Measurements from ENCODE around the gene AKR1C4.
"Not testable (repeated sequence)": the region's sequence is repeated elsewhere in the genome, so short reads cannot be mapped to it uniquely, and the experiment has no call there.

Gene AKR1C4

DNA sequence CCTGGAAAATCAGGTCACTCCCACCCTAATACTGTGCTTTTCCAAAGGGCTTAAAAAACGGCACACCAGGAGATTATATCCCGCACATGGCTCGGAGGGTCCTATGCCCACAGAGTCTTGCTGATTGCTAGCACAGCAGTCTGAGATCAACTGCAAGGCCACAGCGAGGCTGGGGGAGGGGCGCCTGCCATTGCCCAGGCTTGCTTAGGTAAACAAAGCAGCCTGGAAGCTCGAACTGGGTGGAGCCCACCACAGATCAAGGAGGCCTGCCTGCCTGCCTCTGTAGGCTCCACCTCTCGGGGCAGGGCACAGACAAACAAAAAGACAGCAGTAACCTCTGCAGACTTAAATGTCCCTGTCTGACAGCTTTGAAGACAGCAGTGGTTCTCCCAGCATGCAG is 26.3 kb downstream of the AKR1C4 start:
- no CpG with 5 or more reads among the region's 7 CpGs for WGBS (ENCODE audit: extremely low coverage, insufficient coverage, insufficient read length)
- not testable (repeated sequence) for H3K4ac ChIP-seq (ENCODE audit: low read depth, low read length); H4K91ac ChIP-seq (ENCODE audit: low read depth, low read length); H3K23ac ChIP-seq (ENCODE audit: low read length); H3K27ac ChIP-seq (ENCODE audit: low read depth, low read length); H3K79me2 ChIP-seq (ENCODE audit: control insufficient read depth, insufficient read depth, low read length, poor library complexity); H3K4me1 ChIP-seq (ENCODE audit: control insufficient read depth in 1 of 2, insufficient read depth in 2 of 2, low read length in 2 of 2); H3K4me3 ChIP-seq (ENCODE audit: low read depth, low read length); H3K36me3 ChIP-seq (ENCODE audit: control insufficient read depth in 1 of 2, insufficient read depth in 2 of 2, low read length in 2 of 2); H2AFZ ChIP-seq (ENCODE audit: insufficient read depth, low read length, poor library complexity); DNase-seq; H4K12ac ChIP-seq (ENCODE audit: low read depth, low read length); H3K27me3 ChIP-seq (ENCODE audit: insufficient read depth, low read length); H2AK5ac ChIP-seq (ENCODE audit: low read length); H4K8ac ChIP-seq (ENCODE audit: low read depth, low read length); H3K79me1 ChIP-seq (ENCODE audit: low read length); H3K18ac ChIP-seq (ENCODE audit: low read length); H3K9ac ChIP-seq (ENCODE audit: low read length); H3K14ac ChIP-seq (ENCODE audit: low read length); H2BK120ac ChIP-seq (ENCODE audit: insufficient read depth, low read length, poor library complexity); H2BK12ac ChIP-seq (ENCODE audit: low read length); H2BK5ac ChIP-seq (ENCODE audit: low read depth, low read length, poor library complexity); H3K9me3 ChIP-seq (ENCODE audit: insufficient read depth, low read depth, low read length); H3K4me2 ChIP-seq (ENCODE audit: low read length)

DNA sequence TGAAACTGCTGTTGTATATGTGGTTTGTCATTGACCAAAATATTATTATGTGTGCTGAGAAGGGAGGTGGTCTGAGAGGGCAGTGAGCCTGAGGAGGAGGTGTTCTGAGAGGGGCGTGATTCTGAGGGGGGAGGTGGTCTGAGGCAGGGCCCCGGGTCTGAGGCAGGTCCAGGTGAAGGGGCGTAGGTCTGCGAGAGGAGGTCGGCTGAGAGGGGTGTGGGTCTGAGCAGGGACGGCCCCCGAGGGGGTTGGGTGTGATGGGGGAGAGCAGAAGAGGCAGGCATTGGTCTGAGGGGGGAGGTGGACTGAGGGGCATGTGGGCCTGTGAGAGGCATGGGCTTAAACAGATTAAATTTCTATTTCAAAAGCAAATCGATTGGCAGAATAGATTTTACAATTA is 32.4 kb downstream of the AKR1C4 start:
- no peak overlapping the region for H4K12ac ChIP-seq (ENCODE audit: low read depth, low read length)
- H2AK5ac ChIP-seq (ENCODE audit: low read length), result no peak overlapping the region
- DNase-seq, result no peak
- H3K14ac ChIP-seq (ENCODE audit: low read length), result no peak overlapping the region
- H3K4me3 ChIP-seq (ENCODE audit: low read depth, low read length), result no peak overlapping the region
- no peak overlapping the region for H3K18ac ChIP-seq (ENCODE audit: low read length)
- H3K27me3 ChIP-seq (ENCODE audit: insufficient read depth, low read length), result no peaks in the 10 kb centered on the region
- H3K4me1 ChIP-seq (ENCODE audit: control insufficient read depth in 1 of 2, insufficient read depth in 2 of 2, low read length in 2 of 2), result no peaks in the 10 kb centered on the region
- H2AFZ ChIP-seq (ENCODE audit: insufficient read depth, low read length, poor library complexity), result no peak overlapping the region
- H3K4me2 ChIP-seq (ENCODE audit: low read length), result no peak overlapping the region
- no peak overlapping the region for H2BK5ac ChIP-seq (ENCODE audit: low read depth, low read length, poor library complexity)
- H2BK12ac ChIP-seq (ENCODE audit: low read length), result no peak overlapping the region
- no peak overlapping the region for H3K4ac ChIP-seq (ENCODE audit: low read depth, low read length)
- H2BK120ac ChIP-seq (ENCODE audit: insufficient read depth, low read length, poor library complexity), result no peak overlapping the region
- H3K23ac ChIP-seq (ENCODE audit: low read length), result no peak overlapping the region
- H3K9me3 ChIP-seq (ENCODE audit: insufficient read depth, low read depth, low read length), result no peaks in the 10 kb centered on the region
- WGBS (ENCODE audit: extremely low coverage, insufficient coverage, insufficient read length), result no CpG with 5 or more reads among the region's 8 CpGs
- no peak overlapping the region for H3K27ac ChIP-seq (ENCODE audit: low read depth, low read length)
- H3K36me3 ChIP-seq (ENCODE audit: control insufficient read depth in 1 of 2, insufficient read depth in 2 of 2, low read length in 2 of 2), result no peaks in the 10 kb centered on the region
- no peak overlapping the region for H3K9ac ChIP-seq (ENCODE audit: low read length)
- no peaks in the 10 kb centered on the region for H3K79me1 ChIP-seq (ENCODE audit: low read length)
- H4K91ac ChIP-seq (ENCODE audit: low read depth, low read length), result no peak overlapping the region
- H3K79me2 ChIP-seq (ENCODE audit: control insufficient read depth, insufficient read depth, low read length, poor library complexity), result no peaks in the 10 kb centered on the region
- no peak overlapping the region for H4K8ac ChIP-seq (ENCODE audit: low read depth, low read length)

DNA sequence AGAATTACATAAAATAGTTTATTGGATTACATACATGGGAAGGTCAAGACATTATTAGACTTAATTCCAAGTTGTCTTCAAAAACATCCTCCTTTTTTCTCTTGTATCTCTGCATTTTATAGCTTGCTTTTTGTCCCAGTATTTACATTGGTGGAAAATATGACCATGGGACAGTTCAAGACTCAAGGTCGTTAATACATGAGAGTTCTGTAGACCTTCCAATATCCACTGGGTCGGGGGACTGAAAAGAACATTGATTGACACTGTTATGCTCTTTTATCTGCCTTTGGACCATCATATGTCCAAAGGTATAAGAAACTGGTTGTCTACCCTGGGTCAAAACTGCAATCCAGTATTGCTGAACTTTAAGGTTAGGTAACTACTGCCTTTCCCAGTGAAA is 36.7 kb downstream of the AKR1C4 start:
- Histone ChIP-seq H4K12ac (ENCODE audit: low read depth, low read length) (no peak overlapping the region), H2BK120ac (ENCODE audit: insufficient read depth, low read length, poor library complexity) (no peak overlapping the region), H2BK5ac (ENCODE audit: low read depth, low read length, poor library complexity) (no peak overlapping the region), H3K4me2 (ENCODE audit: low read length) (no peak overlapping the region), H2BK12ac (ENCODE audit: low read length) (no peak overlapping the region), H3K79me2 (ENCODE audit: control insufficient read depth, insufficient read depth, low read length, poor library complexity) (no peaks in the 10 kb centered on the region), H3K27ac (ENCODE audit: low read depth, low read length) (no peak overlapping the region), H3K18ac (ENCODE audit: low read length) (no peak overlapping the region), H3K4me3 (ENCODE audit: low read depth, low read length) (no peak overlapping the region), H3K36me3 (ENCODE audit: control insufficient read depth in 1 of 2, insufficient read depth in 2 of 2, low read length in 2 of 2) (no peaks in the 10 kb centered on the region), H2AK5ac (ENCODE audit: low read length) (no peak overlapping the region), H2AFZ (ENCODE audit: insufficient read depth, low read length, poor library complexity) (no peak overlapping the region), H3K9me3 (ENCODE audit: insufficient read depth, low read depth, low read length) (peaks cover 3% of the 10 kb centered on the region), H3K9ac (ENCODE audit: low read length) (no peak overlapping the region), H3K79me1 (ENCODE audit: low read length) (no peaks in the 10 kb centered on the region), H3K23ac (ENCODE audit: low read length) (no peak overlapping the region), H3K4me1 (ENCODE audit: control insufficient read depth in 1 of 2, insufficient read depth in 2 of 2, low read length in 2 of 2) (no peaks in the 10 kb centered on the region), H3K14ac (ENCODE audit: low read length) (no peak overlapping the region), H4K8ac (ENCODE audit: low read depth, low read length) (no peak overlapping the region), H3K27me3 (ENCODE audit: insufficient read depth, low read length) (no peaks in the 10 kb centered on the region), H4K91ac (ENCODE audit: low read depth, low read length) (no peak overlapping the region), H3K4ac (ENCODE audit: low read depth, low read length) (no peak overlapping the region)
- no CpG with 5 or more reads among the region's 2 CpGs for WGBS (ENCODE audit: extremely low coverage, insufficient coverage, insufficient read length)
- no peak for DNase-seq

DNA sequence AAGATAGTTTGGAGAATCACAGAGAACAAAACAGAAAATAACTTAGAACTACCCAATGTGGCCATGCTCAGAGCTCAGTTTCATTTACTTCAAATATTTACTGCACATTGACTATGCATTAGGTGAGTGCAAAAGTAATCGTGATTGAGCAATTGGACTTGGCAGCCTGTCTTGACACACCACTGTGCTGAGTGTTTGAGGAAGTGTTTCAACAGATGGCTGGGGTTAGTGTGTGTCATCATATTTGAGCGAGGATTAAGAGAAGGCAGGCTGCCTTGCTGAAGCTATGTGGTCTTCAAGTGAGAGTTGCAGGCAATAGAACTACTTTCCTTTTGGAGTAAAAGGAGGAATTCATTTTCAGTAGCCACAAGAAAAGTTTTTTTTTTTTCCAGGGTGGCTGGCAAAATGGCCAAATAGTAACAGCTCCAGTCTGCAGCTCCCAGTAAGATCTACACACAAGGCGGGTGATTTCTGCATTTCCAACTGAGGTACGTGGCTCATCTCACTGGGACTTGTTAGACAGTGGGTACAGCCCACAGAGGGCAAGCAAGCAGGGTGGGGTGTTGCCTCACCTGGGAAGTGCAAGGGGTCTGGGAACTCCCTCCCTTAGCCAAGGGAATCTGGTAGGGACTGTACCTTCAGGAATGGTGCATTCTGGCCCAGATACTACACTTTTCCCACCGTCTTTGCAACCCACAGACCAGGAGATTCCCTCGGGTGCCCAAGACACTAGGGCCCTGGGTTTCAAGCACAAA is 37.6 kb downstream of the AKR1C4 start:
- no CpG with 5 or more reads among the region's 6 CpGs for WGBS (ENCODE audit: extremely low coverage, insufficient coverage, insufficient read length)
- H3K4me1 ChIP-seq (ENCODE audit: control insufficient read depth in 1 of 2, insufficient read depth in 2 of 2, low read length in 2 of 2), result no peaks in the 10 kb centered on the region

More for the DNA sequence above, 37.6 kb downstream of the AKR1C4 start:
- Histone ChIP-seq H3K27me3 (ENCODE audit: insufficient read depth, low read length) (no peaks in the 10 kb centered on the region), H3K36me3 (ENCODE audit: control insufficient read depth in 1 of 2, insufficient read depth in 2 of 2, low read length in 2 of 2) (no peaks in the 10 kb centered on the region), H2AFZ (ENCODE audit: insufficient read depth, low read length, poor library complexity) (no peak overlapping the region), H2AK5ac (ENCODE audit: low read length) (no peak overlapping the region), H3K79me2 (ENCODE audit: control insufficient read depth, insufficient read depth, low read length, poor library complexity) (no peaks in the 10 kb centered on the region), H2BK5ac (ENCODE audit: low read depth, low read length, poor library complexity) (no peak overlapping the region), H3K27ac (ENCODE audit: low read depth, low read length) (no peak overlapping the region), H3K79me1 (ENCODE audit: low read length) (no peaks in the 10 kb centered on the region), H3K9ac (ENCODE audit: low read length) (no peak overlapping the region), H4K91ac (ENCODE audit: low read depth, low read length) (no peak overlapping the region), H3K18ac (ENCODE audit: low read length) (no peak overlapping the region), H3K14ac (ENCODE audit: low read length) (no peak overlapping the region), H2BK120ac (ENCODE audit: insufficient read depth, low read length, poor library complexity) (no peak overlapping the region), H3K4me3 (ENCODE audit: low read depth, low read length) (no peak overlapping the region), H4K8ac (ENCODE audit: low read depth, low read length) (no peak overlapping the region), H2BK12ac (ENCODE audit: low read length) (no peak overlapping the region), H3K9me3 (ENCODE audit: insufficient read depth, low read depth, low read length) (peaks cover 3% of the 10 kb centered on the region), H4K12ac (ENCODE audit: low read depth, low read length) (no peak overlapping the region), H3K4ac (ENCODE audit: low read depth, low read length) (no peak overlapping the region), H3K23ac (ENCODE audit: low read length) (no peak overlapping the region), H3K4me2 (ENCODE audit: low read length) (no peak overlapping the region)
- peak in 1 of 2 donors; percentile 20 for DNase-seq

All from trophoblast cell (in vitro differentiated cells and primary cell).